NCI-H226 (cell line): ENCODE measurements around the gene PECR.

Experiments used
- DNase-seq: peaks from one replicate; pipeline ENCODE4 v3.0.0-alpha.2; 2015

Gene PECR

GRCh38 chr2:216069028-216069427 lies 12.6 kb downstream of the PECR start:
- DNase-seq = no peak

DNA sequence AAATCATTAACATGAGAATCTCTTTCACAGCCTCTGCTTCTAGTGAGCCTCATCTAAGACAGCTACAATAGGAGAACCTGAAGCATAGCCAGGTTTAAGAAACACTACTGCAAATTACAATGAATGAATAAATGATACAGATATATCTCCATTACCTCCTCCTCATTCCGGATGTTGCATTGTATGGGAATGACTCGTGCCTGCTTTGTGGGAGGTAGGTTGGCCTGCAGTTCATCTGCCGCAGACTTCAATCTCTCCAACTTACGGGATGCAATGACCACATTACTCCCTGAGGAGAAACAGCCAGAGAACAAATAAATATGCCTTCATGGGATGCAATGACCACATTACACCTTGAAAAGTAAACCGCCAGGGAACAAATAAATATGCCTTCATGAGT lies 15.4 kb downstream of the PECR start:
- DNase-seq = peak; percentile 56

DNA sequence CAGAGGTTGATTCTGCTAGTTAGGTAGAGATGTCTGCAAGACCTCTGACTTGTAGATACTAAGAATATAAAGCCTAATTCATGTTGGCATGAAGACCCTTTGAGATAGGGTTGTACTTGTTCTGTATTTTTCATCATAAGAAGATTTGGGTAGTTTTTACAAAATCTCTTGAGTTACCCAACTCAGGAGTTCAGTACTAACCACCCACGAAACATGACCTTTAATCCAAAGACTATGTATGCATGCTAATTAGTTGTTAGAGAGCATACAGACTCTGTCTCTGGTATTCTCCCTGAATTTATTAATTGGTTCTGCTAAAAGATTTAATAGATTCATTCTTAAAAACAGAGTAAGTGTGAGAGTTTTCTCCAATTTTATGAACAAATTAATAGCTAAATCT lies 16.9 kb downstream of the PECR start:
- DNase-seq = no peak

DNA sequence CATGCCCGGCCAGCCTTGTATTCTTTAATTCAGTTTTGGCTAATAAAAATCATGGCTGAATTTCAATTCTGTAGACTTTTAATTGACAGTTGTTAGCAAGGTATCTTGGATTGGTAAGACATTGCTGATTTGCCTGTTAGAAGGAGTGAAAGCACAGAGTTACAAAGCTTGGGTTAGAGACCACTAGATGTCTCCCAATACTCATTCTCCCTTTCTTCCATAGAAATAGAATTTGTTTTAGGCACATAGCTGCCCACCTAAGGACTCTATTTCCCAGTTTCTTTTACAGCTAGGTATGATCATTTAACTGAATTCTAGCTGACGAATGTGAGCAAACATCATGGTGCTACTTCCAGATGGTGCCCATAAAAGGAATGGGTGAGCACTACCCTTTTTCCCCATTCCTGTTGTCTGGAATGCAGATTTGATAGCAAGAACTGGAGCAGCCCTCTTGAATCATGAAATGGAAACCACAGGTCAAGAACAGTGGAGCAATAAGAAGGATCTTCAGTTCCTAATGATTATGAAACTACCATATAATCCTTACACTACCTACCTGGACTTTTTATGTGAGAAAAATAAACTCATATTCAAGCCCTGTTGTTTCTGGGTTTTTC lies 17.5 kb downstream of the PECR start:
- peak; percentile 5 for DNase-seq

GRCh38 chr2:216059233-216059834 lies 22.3 kb downstream of the PECR start:
- no peak for DNase-seq

DNA sequence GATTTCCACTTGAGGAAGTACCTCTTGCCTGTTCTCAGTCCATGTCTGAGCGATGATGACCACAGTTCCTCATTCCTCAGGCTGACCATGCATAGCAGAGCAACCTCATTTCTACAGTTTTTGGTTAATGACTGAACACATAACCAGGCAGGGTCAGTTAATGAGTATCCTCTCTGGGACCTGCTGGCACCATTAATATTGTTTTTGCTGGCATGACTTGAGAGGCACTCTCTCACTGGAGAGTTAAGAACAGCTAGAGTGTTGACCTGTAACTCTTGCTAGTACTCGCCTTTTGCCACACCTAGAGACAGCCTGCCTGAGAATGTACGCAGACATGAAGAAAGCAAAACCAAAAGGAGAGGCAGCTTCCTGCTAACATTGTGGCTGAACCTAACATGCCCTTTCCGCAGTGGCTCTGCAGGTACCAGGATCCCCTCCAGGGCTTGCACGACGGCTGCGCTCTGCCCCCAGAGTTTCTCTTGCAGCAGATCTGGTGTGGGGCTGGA lies 23.9 kb downstream of the PECR start:
- peak; percentile 7 for DNase-seq

DNA sequence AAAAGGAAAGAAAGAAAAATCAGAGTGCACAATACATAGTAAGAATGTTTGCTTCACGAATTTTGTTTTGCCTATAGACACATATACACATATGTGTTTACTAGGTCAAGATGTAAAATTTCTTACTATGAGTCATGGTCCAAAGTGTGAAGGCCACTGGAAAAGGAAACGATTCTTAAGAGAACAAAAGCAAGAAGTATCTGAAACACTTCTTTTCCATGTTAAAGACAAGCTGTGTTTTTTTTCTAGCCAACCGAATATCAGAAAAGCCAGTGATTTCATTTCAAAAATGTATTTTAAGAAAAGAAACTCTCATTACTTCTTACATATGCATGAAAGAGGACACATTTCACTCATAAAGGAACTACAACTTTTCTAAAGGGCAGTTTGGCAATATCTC lies 24.9 kb downstream of the PECR start:
- no peak for DNase-seq

- DNase-seq = no peak
Observed at GRCh38 chr2:216055680-216056079, 25.9 kb downstream of the PECR start.

GRCh38 chr2:216052420-216052819 lies 29.2 kb downstream of the PECR start:
- DNase-seq = no peak

GRCh38 chr2:216051350-216051749 lies 30.3 kb downstream of the PECR start:
- DNase-seq = no peak

DNA sequence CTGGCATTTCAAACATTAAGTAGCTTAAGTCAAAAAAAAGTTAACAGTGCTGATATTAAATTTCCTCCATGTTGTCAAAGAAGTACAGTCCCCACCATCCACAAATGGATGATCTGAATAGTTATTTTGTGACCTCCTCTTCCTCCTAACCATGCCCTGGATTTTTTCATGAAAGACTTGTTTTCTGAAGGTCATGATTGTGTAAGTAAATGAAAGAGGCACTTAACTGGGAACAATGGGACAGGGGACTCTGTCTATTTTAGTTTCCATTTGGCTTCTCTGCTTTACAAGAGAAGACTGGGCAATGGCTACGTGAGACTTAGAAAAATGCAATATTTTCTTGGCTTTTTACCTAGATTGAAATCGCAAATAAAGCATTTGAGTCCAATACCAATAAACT lies 32.2 kb downstream of the PECR start:
- no peak for DNase-seq

GRCh38 chr2:216047397-216047796 lies 34.2 kb downstream of the PECR start:
- DNase-seq = no peak

DNA sequence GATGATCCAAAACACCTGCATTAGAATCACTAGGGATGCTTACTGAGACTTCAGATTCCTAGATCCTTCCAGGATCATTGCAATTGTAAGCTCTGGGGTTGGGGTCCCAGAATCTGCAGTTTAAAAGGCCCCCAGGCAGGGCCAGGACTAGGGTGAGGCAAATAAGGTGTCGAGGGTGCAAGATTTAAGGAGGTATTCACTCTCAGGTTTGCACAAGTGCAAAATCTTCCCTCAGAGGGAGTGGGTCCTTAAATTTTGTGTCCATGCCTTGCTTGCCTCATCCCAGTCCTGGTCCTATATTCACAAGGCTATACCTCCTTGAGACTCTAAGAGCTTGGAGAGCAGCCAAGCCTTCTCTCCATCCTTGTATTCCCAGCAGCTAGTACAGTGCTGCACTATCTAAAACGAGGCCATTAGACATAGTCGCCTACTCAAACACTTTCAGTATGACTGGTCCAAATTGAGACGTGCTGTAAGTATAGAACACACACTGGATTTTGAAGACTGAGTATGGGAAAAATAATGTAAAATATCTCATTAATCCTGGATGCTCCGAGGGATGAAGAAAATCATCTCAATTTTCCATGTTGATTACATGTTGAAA lies 36.6 kb downstream of the PECR start:
- DNase-seq = no peak

DNA sequence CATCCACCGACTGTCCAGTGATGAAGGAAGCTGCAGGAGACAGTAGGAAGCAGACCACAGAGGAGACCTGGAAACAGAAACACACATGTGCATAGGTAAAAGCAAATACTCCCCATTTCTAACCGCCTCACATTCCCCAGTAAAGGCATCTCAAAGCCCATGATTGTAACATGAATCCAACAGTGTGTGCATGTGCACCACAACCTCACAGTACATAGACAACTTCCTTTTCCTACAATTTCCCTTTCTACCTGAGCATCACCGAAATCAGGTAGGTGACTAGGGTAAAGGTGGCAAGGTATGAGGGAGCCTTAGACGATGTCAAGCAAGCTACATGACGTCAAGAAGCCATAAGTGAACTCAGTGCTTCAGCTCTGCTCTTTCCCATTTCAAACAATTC lies 37.7 kb downstream of the PECR start:
- no peak for DNase-seq

GRCh38 chr2:216041438-216041837 lies 40.2 kb downstream of the PECR start:
- DNase-seq = no peak

DNA sequence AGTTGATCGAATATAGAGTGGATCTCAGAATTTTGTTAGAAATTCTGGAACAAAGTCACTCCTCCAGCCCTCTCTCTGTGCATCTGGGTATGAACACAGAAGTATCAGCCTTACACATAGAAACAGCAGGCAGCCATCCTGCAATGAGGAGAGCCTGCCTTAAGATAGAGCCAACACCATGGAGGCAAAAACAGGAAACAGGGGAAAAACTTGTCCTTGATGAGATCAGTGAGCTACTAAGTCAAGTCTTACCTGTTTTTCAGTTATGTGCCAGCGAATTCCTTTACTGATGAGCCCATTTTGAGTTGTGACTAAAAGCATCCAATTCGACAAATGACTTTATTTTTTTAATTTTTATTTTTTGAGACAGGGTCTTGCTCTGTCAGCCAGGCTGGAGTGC lies 41.7 kb downstream of the PECR start:
- DNase-seq = no peak

- DNase-seq = no peak
Observed at GRCh38 chr2:216034065-216034464, 47.5 kb downstream of the PECR start.

GRCh38 chr2:216033403-216033802 lies 48.2 kb downstream of the PECR start:
- DNase-seq = no peak

GRCh38 chr2:216031960-216032689 lies 49.5 kb downstream of the PECR start:
- DNase-seq = no peak

GRCh38 chr2:216030216-216030615 lies 51.4 kb downstream of the PECR start:
- DNase-seq = no peak

- DNase-seq = peak; percentile 2
Observed at GRCh38 chr2:216029416-216030129, 52.0 kb downstream of the PECR start.

DNA sequence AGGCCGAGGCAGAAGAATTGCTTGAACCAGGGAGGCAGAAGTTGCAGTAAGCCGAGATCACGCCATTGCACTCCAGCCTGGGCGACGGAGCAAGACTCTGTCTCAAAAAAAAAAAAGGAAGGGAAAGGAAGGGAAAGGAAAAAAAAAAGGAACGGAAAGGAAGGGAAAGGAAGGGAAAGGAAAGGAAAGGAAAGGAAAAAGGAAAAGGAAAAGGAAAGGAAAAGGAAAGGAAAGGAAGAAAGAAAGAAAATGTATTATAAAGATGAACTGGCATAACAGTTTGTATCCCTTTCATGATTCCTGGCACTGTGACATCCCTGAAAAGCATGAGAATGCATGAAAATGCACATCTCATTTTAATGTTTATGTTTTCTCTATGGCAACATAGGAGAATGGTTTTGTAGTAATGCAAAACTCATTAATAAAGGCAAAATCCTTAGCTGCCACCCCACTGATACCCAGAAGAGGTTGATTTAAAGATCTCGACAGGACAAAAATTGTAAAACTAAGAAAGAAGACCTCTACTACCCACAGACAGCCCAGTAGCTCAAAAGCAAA lies 56.8 kb downstream of the PECR start:
- DNase-seq = no peak
